Fibroblast of pulmonary artery (primary cell): ENCODE measurements around the gene NKAIN2.

Experiments
- DNase-seq: peaks from one replicate; pipeline ENCODE4 v3.0.0-alpha.2; 2010; ENCODE audit warnings: low read depth
- H3K4me3 ChIP-seq: replicated peaks from 2 replicates; pipeline ENCODE4 v1.5.1; 2011; ENCODE audit warnings: low read depth, mild to moderate bottlenecking, control low read depth, low read length, moderate library complexity
- TF ChIP-seq, protein P1 (sequence below): IDR thresholded peaks from 2 replicates; pipeline ENCODE4 v1.5.1; 2011; ENCODE audit warnings: mild to moderate bottlenecking, control low read depth, low read length, inconsistent platforms; ENCODE audit errors: missing control alignments

NKAIN2 gene

DNA sequence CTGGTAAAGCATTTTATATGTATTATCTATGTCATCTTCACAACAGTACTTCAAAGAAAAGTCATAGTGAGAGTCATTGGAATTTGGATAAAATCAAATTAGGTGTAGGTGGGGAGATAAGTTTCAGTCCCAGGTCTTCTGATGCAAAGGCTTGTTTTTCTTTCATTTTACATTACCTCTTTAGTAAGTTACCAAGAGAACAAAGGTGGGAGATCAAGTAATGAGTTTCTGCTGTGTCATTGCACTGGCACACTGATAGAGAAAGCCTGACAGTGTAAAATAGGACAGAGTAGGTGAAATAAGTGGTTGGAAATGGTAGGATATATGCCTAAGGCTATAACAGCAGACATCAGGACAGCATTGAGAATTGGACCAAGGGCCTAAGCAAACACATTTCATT is 250.4 kb downstream of the NKAIN2 start:
- H3K4me3 ChIP-seq: no peak overlapping the region
- TF ChIP-seq, protein P1, sequence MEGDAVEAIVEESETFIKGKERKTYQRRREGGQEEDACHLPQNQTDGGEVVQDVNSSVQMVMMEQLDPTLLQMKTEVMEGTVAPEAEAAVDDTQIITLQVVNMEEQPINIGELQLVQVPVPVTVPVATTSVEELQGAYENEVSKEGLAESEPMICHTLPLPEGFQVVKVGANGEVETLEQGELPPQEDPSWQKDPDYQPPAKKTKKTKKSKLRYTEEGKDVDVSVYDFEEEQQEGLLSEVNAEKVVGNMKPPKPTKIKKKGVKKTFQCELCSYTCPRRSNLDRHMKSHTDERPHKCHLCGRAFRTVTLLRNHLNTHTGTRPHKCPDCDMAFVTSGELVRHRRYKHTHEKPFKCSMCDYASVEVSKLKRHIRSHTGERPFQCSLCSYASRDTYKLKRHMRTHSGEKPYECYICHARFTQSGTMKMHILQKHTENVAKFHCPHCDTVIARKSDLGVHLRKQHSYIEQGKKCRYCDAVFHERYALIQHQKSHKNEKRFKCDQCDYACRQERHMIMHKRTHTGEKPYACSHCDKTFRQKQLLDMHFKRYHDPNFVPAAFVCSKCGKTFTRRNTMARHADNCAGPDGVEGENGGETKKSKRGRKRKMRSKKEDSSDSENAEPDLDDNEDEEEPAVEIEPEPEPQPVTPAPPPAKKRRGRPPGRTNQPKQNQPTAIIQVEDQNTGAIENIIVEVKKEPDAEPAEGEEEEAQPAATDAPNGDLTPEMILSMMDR: no peak
- no peak for DNase-seq

DNA sequence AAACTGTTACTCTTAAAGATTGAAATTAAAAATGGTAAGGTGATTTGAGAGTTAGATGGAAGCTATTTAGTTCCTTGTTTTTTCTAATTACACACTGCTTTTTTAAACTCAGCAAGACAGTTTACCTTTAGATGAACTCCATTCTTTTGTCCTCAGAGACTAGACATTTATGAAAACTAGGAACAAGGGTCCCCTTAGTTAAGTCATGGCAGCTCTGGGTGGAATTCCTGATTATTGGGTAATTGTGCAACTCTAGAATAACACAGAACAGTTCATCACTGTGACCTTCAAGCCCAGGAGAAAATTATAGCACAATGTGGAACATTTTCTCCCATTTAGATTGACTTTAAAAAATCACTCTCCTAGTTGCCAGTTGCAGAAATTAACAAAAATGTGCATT is 251.7 kb downstream of the NKAIN2 start:
- TF ChIP-seq, protein P1: no peak
- DNase-seq: no peak
- no peak overlapping the region for H3K4me3 ChIP-seq

DNA sequence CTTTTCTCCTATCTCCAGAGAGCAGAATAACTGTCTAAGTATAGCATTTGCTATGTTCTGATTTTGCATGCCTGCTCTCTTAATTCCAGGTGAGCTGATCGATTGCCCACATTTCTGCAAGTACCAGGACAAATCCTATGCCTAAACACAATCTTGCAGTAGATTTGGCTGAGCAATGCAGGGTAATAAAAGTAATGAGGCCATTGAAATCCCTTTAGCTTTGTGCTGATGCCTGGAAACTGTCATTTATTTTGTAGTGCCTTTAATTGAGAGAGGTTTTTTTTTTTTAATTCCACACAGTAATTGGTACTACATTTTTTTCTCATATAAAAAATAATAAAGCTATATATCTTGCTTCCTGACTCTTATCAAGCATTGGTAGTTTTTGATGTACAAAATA is 252.3 kb downstream of the NKAIN2 start:
- no peak overlapping the region for H3K4me3 ChIP-seq
- no peak for DNase-seq
- TF ChIP-seq, protein P1: no peak

DNA sequence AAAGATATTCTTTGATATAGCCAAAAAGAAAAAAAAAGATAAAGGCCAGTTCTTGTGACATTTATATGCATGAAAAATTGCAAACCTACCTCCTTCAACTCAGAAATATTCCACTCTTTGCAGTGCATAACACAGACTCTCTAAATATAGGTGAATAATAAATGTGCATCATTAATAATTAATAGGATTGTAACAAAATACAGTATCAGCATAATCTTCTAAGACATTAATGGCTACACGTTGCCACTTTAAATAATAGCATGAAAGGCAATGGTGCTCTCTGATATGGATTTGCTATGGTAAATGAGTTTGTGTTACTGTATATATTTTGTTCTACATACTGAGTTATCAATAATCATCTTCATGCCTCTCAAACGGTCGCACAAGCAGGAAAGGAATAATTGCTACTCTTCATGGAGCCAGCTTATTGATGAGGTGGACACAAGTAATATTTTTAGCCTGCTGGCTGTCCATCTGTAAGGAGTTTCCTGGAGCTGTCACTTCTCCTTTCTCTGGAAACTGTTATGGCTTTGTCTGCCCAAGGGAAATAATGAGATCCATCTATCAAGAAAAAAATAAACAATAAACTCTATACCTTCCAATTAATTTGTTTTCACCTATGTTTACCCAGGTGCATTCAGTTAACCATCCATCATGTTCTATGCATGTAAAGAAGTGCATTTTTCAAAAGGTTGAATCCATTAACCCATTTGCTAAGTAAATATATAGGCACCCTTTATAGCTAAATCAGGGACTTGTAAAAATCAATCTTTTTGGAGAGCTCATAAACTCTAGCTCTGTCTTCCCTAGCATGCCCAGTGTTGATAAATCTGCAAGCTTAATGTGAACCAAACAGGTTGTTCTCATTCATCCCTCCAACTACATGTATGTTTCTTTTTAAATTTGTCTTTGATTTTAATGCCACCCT is 253.0 kb downstream of the NKAIN2 start:
- no peak overlapping the region for H3K4me3 ChIP-seq
- DNase-seq: no peak
- TF ChIP-seq, protein P1: no peak

DNA sequence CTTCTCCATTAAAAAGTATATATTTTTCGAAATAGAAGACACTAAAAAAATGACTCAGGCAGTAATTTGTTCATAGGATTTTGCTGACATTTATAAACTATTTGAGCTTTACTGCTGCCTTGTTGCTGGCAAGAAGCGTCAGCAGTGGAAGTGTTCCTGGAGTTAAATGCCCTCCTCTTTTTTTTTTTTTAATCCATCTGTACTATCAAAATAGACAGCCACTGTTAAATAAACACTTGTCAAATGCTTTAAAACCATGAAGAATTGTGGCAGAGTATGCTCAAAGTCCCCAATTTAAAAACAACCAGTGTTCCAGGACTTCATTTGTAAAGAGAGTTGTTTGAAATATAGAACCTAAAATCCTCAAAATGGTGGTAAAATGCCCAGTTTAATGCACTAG is 253.8 kb downstream of the NKAIN2 start:
- TF ChIP-seq, protein P1: no peak
- DNase-seq: no peak
- no peak overlapping the region for H3K4me3 ChIP-seq

DNA sequence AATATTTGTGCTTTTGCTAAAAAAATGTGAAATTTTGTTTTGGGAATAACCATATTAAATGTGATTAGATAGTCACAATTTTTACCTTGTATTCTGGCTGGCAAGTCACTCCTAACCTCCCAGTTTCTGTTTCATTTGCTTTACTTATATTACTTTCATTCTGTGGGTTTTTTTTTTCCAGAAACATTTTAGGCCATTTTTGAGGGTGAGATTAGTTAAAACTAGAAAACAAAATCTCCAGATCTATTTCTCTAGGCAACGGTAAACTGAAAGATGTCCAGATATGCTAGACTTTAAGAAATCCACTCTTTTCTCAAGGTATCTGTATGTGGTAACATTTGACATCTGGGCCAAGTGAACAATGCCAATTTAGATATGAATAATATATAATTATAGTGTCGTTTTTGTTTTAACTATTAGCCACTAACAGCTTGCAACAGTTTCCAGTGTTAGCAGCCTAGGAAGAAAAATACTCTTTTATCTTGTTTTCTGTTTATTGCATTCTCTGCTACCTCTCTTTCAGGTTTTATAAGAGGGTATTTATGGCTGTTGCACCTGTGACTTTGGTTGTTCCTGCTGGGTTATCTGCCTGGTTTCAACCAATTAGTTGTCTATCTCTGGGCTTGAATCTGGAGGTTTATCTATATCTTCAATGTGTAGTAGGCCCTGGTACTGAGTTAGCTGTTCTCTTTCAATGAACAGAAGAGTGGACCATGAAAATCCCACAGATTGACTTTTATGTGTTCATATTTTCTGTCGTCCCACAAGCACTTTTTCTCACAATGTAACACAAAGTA is 260.9 kb downstream of the NKAIN2 start:
- DNase-seq: no peak
- no peak overlapping the region for H3K4me3 ChIP-seq
- TF ChIP-seq, protein P1: no peak
